ENCODE measurements around the gene PLCB4. TPM values are rescaled to one million over a fixed set of nuclear protein-coding genes. Genes with fewer than 3 reads are reported as not detected.

Gene PLCB4
- total RNA-seq, 1 experiment from 2014 or later, result 14.9 TPM

- TF ChIP-seq CTCF (conservative IDR thresholded peaks at IDR 0.05) (no peak), EZH2 (IDR thresholded peaks at IDR 0.05; ENCODE audit: low read depth) (no peak)
- CTCF ChIA-PET, result no interaction called here
- no peak overlapping the region for H3K4me3 ChIP-seq
- H3K9me2 ChIP-seq (ENCODE audit: insufficient read depth), result no peaks in the 10 kb centered on the region
- H3K36me3 ChIP-seq (ENCODE audit: low read depth), result no peaks in the 10 kb centered on the region
- H3K27me3 ChIP-seq (ENCODE audit: insufficient read depth, low read depth), result no peaks in the 10 kb centered on the region
- no peak for DNase-seq
- no peaks in the 10 kb centered on the region for H3K9me3 ChIP-seq (ENCODE audit: insufficient read depth, low read depth)
- no peaks in the 10 kb centered on the region; the same call in 1 of the 2 replicates for H4K20me1 ChIP-seq (ENCODE audit: insufficient read depth)
- no peaks in the 10 kb centered on the region for H3K79me2 ChIP-seq (ENCODE audit: low read depth)
- no peak overlapping the region for H3K4me2 ChIP-seq
- no TSS peak for BruUV-seq (replicated peaks)
- H3K27ac ChIP-seq, result no peak overlapping the region
- intact Hi-C loops (cut with micrococcal nuclease; ENCODE audit: unreplicated experiment), result no loop called here
- H3K4me1 ChIP-seq (replicated peaks; ENCODE audit: insufficient read depth), result no peaks in the 10 kb centered on the region
- POLR2A ChIA-PET (ENCODE audit: unreplicated experiment), result no interaction called here
- no peaks in the 10 kb centered on the region for H3F3A ChIP-seq (ENCODE audit: insufficient read depth, low read depth)
- no peak overlapping the region for H2AFZ ChIP-seq
Measured at GRCh38 chr20:9212735-9213134, 143.8 kb downstream of the PLCB4 start.

GRCh38 chr20:9214685-9215084, 145.8 kb downstream of the PLCB4 start:
- intact Hi-C loops (cut with micrococcal nuclease; ENCODE audit: unreplicated experiment), result no loop called here
- no TSS peak for BruUV-seq (replicated peaks)
- Histone ChIP-seq H3K4me1 (replicated peaks; ENCODE audit: insufficient read depth) (no peaks in the 10 kb centered on the region), H3K27me3 (ENCODE audit: insufficient read depth, low read depth) (no peaks in the 10 kb centered on the region), H3K27ac (no peak overlapping the region), H3K4me2 (no peak overlapping the region), H3K9me2 (ENCODE audit: insufficient read depth) (no peaks in the 10 kb centered on the region), H3F3A (ENCODE audit: insufficient read depth, low read depth) (no peaks in the 10 kb centered on the region), H3K9me3 (ENCODE audit: insufficient read depth, low read depth) (no peaks in the 10 kb centered on the region), H3K79me2 (ENCODE audit: low read depth) (no peaks in the 10 kb centered on the region), H3K4me3 (no peak overlapping the region), H3K36me3 (ENCODE audit: low read depth) (no peaks in the 10 kb centered on the region), H2AFZ (no peak overlapping the region), H4K20me1 (ENCODE audit: insufficient read depth) (no peaks in the 10 kb centered on the region; the same call in 1 of the 2 replicates)
- peak in 1 of 2 experiments; percentile 87 for DNase-seq
- CTCF ChIA-PET, result no interaction called here
- TF ChIP-seq CTCF (conservative IDR thresholded peaks at IDR 0.05) (no peak), EZH2 (IDR thresholded peaks at IDR 0.05; ENCODE audit: low read depth) (no peak)
- POLR2A ChIA-PET (ENCODE audit: unreplicated experiment), result no interaction called here

- Histone ChIP-seq H3K9me3 (ENCODE audit: insufficient read depth, low read depth) (no peaks in the 10 kb centered on the region), H3F3A (ENCODE audit: insufficient read depth, low read depth) (no peaks in the 10 kb centered on the region), H3K79me2 (ENCODE audit: low read depth) (no peaks in the 10 kb centered on the region), H2AFZ (no peak overlapping the region), H3K27me3 (ENCODE audit: insufficient read depth, low read depth) (no peaks in the 10 kb centered on the region), H3K36me3 (ENCODE audit: low read depth) (no peaks in the 10 kb centered on the region), H3K4me3 (no peak overlapping the region), H3K4me1 (replicated peaks; ENCODE audit: insufficient read depth) (no peaks in the 10 kb centered on the region), H3K27ac (no peak overlapping the region), H3K4me2 (no peak overlapping the region), H3K9me2 (ENCODE audit: insufficient read depth) (no peaks in the 10 kb centered on the region), H4K20me1 (ENCODE audit: insufficient read depth) (no peaks in the 10 kb centered on the region; the same call in 1 of the 2 replicates)
- no peak for DNase-seq
- ChIA-PET POLR2A (ENCODE audit: unreplicated experiment) (no interaction called here), CTCF (interaction anchor here (0.6 kb wide), 1 partner anchor 362 kb away, joined by 4 read pairs; no protein-coding TSS in a partner anchor)
- intact Hi-C loops (cut with micrococcal nuclease; ENCODE audit: unreplicated experiment), result no loop called here
- BruUV-seq (replicated peaks), result no TSS peak
- TF ChIP-seq CTCF (conservative IDR thresholded peaks at IDR 0.05) (peak; percentile 54), EZH2 (IDR thresholded peaks at IDR 0.05; ENCODE audit: low read depth) (no peak)
Measured at GRCh38 chr20:9215539-9215938, 146.7 kb downstream of the PLCB4 start.

Measured in PC-9 (cell line).